ENCODE measurements around the gene TSR3.

Gene TSR3

DNA sequence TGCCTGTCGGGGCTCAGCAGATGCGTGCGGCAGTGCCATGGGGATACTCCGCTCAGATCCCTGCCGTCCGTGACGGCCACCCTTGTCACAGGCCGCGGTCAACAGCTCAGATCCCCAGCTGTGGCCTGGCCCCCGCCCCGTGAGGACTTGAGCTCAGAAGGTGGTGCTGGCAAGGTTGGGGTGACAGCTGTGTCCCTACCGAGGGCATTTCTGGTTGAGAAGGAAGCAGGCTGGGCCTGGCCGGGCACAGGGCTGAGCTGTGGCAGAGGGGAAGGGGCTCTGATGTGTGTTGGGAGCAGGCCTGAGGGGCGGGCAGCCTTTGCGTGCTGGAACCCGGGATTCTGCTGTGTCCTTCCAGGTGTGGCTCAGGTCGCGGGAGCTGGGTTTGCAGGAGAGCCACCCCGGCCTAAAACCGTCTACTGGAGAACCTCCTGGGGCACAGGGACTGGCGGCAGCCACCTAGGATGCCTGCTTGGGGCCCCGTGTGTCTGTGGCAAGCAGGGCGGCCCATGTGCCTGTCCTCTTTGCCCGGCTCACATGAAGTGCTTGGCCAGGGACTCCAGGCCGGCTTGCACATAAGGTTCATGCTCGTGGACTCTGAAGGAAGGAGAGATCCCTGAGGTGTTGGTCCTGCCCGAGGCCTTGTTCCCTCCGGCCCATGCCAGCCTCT lies 37.1 kb downstream of the TSR3 start:
- Histone ChIP-seq H3K27me3 (ENCODE audit: control insufficient read depth, insufficient read depth, low read length) (no peaks in the 10 kb centered on the region), H3K9me3 (ENCODE audit: control insufficient read depth, insufficient read depth, low read length) (no peaks in the 10 kb centered on the region), H3K4me1 (ENCODE audit: control insufficient read depth, insufficient read depth, low read length) (peaks cover 4% of the 10 kb centered on the region; the same call in 1 of the 2 replicates), H3K4me3 (ENCODE audit: low read length) (no peak overlapping the region), H3K27ac (ENCODE audit: low read length) (no peak overlapping the region), H3K36me3 (ENCODE audit: control insufficient read depth, insufficient read depth, low read length) (peaks cover 57% of the 10 kb centered on the region)
- DNase-seq (ENCODE audit: low read depth, low spot score) = no peak
- WGBS (ENCODE audit: insufficient coverage, insufficient read length) = no CpG with 5 or more reads among the region's 28 CpGs

DNA sequence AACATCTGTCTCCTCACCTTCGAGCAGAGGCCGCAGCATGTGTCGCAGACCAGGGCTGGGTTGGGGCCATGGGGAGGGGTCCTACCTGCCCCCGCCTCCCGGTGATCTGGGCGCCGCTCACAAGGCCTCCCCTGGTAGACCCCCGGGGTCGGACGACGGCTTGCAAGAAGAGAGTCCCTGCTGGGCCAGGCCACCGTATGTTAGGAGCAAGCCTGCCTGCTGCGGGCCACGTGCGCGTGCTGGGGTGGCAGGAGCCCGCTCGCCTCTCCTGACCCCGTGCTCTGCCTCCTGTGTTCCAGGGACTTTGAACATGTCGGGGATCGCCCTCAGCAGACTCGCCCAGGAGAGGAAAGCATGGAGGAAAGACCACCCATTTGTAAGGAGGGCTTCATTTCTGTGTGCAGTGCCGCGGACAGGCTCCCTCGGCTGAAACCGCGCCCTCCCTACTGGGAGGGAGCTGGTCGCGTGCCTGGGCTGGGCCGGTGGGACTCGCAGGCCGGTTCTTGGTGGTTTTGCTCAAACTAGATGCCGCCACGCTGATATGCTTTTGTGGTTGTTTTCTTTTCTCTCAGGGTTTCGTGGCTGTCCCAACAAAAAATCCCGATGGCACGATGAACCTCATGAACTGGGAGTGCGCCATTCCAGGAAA lies 37.8 kb downstream of the TSR3 start:
- H3K36me3 ChIP-seq (ENCODE audit: control insufficient read depth, insufficient read depth, low read length) = peaks cover 51% of the 10 kb centered on the region
- no peak overlapping the region for H3K4me3 ChIP-seq (ENCODE audit: low read length)
- H3K27ac ChIP-seq (ENCODE audit: low read length) = no peak overlapping the region
- H3K9me3 ChIP-seq (ENCODE audit: control insufficient read depth, insufficient read depth, low read length) = no peaks in the 10 kb centered on the region
- H3K27me3 ChIP-seq (ENCODE audit: control insufficient read depth, insufficient read depth, low read length) = no peaks in the 10 kb centered on the region
- DNase-seq (ENCODE audit: low read depth, low spot score) = no peak
- peaks cover 4% of the 10 kb centered on the region; the same call in 1 of the 2 replicates for H3K4me1 ChIP-seq (ENCODE audit: control insufficient read depth, insufficient read depth, low read length)
- no CpG with 5 or more reads among the region's 38 CpGs for WGBS (ENCODE audit: insufficient coverage, insufficient read length)

DNA sequence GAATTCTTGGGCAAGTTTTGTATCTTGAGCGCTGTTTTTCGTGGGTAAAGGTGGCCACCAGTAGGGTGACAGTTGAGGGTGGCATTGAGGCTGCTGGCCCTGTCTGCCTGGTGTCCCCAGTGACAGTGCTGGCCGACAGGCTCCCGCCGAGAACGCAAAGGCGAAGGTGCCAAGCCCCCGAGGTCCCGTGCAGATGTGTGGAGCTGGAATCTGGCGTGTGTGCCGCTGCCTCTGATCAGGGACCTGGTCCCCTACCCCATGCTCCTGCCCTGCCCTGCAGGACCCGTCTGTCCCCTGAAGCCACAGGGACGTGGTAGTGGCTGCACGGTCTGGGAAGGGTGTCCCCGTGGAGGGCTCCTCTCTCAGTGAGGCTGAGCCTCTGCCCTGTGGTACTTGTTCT lies 38.8 kb downstream of the TSR3 start:
- H3K27ac ChIP-seq (ENCODE audit: low read length) = no peak overlapping the region
- H3K27me3 ChIP-seq (ENCODE audit: control insufficient read depth, insufficient read depth, low read length) = no peaks in the 10 kb centered on the region
- no peak overlapping the region for H3K4me3 ChIP-seq (ENCODE audit: low read length)
- peaks cover 43% of the 10 kb centered on the region for H3K36me3 ChIP-seq (ENCODE audit: control insufficient read depth, insufficient read depth, low read length)
- no CpG with 5 or more reads among the region's 15 CpGs for WGBS (ENCODE audit: insufficient coverage, insufficient read length)
- H3K9me3 ChIP-seq (ENCODE audit: control insufficient read depth, insufficient read depth, low read length) = no peaks in the 10 kb centered on the region
- no peak for DNase-seq (ENCODE audit: low read depth, low spot score)
- H3K4me1 ChIP-seq (ENCODE audit: control insufficient read depth, insufficient read depth, low read length) = peaks cover 4% of the 10 kb centered on the region; the same call in 1 of the 2 replicates

DNA sequence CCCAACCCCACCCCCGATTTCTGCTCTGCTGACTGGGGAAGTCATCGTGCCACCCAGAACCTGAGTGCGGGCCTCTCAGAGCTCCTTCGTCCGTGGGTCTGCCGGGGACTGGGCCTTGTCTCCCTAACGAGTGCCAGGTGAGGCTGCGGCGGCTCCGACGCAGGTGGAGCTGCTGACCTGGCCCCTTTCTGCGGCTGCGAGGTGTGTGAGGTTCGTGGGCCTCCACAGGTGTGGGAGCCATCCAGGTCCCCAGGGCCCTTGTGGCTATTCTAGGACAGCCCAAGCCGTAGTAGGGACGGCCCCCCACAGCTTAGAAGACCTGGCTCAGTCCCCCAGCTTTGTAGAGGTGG lies 39.2 kb downstream of the TSR3 start:
- Histone ChIP-seq H3K36me3 (ENCODE audit: control insufficient read depth, insufficient read depth, low read length) (peaks cover 39% of the 10 kb centered on the region), H3K4me3 (ENCODE audit: low read length) (no peak overlapping the region), H3K27me3 (ENCODE audit: control insufficient read depth, insufficient read depth, low read length) (no peaks in the 10 kb centered on the region), H3K4me1 (ENCODE audit: control insufficient read depth, insufficient read depth, low read length) (peaks cover 4% of the 10 kb centered on the region; the same call in 1 of the 2 replicates), H3K9me3 (ENCODE audit: control insufficient read depth, insufficient read depth, low read length) (no peaks in the 10 kb centered on the region), H3K27ac (ENCODE audit: low read length) (no peak overlapping the region)
- WGBS (ENCODE audit: insufficient coverage, insufficient read length) = no CpG with 5 or more reads among the region's 16 CpGs
- no peak for DNase-seq (ENCODE audit: low read depth, low spot score)

DNA sequence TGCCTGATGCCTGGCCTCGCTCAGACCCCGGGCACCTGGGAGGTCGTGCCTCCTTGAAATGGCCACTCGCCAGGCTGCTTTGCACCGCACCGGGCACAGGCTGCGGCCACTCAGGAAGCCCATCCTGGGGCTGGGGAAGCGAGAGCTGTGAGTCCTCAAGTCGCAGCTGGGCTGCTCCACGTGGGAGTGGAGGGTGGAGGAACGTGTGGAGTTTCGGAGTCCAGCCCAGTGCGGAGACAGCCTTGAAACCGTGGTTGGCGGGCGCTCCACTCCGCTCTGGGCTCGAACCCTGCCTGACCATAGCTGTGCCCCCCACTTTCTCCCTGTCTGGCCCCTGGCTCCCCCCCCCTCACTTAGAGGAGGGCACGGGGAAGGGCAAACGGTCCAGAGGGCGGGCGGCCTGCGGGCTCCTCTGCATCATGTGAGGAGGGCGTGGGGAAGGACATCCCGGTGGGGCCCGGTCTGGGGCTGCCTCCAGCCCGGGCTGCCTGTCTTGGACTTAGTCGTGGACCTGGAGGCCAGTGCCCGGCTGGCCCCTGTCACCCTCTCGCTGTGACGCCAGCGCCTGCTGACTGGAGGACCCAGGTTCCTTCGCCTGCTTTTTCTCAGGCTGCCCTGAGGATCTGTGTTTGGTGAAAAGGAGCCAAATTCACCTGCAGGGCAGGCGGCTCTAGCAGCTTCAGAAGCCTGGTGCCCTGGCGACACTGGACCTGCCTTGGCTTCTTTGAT lies 39.8 kb downstream of the TSR3 start:
- Histone ChIP-seq H3K27me3 (ENCODE audit: control insufficient read depth, insufficient read depth, low read length) (no peaks in the 10 kb centered on the region), H3K36me3 (ENCODE audit: control insufficient read depth, insufficient read depth, low read length) (peaks cover 35% of the 10 kb centered on the region), H3K4me1 (ENCODE audit: control insufficient read depth, insufficient read depth, low read length) (peaks cover 4% of the 10 kb centered on the region; the same call in 1 of the 2 replicates), H3K9me3 (ENCODE audit: control insufficient read depth, insufficient read depth, low read length) (no peaks in the 10 kb centered on the region), H3K4me3 (ENCODE audit: low read length) (no peak overlapping the region), H3K27ac (ENCODE audit: low read length) (no peak overlapping the region)
- WGBS (ENCODE audit: insufficient coverage, insufficient read length) = no CpG with 5 or more reads among the region's 35 CpGs
- DNase-seq (ENCODE audit: low read depth, low spot score) = no peak

DNA sequence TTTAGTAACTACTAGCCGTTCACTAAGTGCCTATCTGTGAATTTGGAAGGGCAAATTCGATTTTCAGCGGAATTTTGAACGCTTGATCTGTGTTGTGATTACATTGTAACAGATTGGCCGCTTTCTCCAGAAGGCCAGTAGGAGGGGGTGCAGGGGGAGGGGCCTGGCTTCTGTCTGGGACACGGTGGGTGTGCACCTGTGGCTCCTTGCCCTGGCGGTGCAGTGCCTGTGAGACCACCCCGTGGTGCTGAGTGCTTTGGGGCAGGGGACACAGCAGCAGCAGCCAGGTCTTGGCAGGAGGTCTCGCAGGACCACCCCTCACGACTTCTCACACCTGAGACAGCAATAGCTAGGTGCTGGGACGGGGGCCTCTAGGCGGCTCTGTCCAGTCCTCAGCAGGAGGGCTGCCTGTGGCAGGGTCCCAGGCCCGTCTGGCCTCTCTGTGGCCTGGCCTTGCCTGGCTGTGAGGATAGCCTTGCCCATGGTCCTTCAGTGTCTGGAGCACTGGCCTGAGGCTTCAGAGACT lies 40.4 kb downstream of the TSR3 start:
- Histone ChIP-seq H3K27me3 (ENCODE audit: control insufficient read depth, insufficient read depth, low read length) (no peaks in the 10 kb centered on the region), H3K4me1 (ENCODE audit: control insufficient read depth, insufficient read depth, low read length) (peaks cover 4% of the 10 kb centered on the region; the same call in 1 of the 2 replicates), H3K27ac (ENCODE audit: low read length) (no peak overlapping the region), H3K36me3 (ENCODE audit: control insufficient read depth, insufficient read depth, low read length) (peaks cover 33% of the 10 kb centered on the region), H3K4me3 (ENCODE audit: low read length) (peak overlapping the region; percentile 94; the same call in 1 of the 2 replicates), H3K9me3 (ENCODE audit: control insufficient read depth, insufficient read depth, low read length) (no peaks in the 10 kb centered on the region)
- no CpG with 5 or more reads among the region's 13 CpGs for WGBS (ENCODE audit: insufficient coverage, insufficient read length)
- DNase-seq (ENCODE audit: low read depth, low spot score) = no peak

DNA sequence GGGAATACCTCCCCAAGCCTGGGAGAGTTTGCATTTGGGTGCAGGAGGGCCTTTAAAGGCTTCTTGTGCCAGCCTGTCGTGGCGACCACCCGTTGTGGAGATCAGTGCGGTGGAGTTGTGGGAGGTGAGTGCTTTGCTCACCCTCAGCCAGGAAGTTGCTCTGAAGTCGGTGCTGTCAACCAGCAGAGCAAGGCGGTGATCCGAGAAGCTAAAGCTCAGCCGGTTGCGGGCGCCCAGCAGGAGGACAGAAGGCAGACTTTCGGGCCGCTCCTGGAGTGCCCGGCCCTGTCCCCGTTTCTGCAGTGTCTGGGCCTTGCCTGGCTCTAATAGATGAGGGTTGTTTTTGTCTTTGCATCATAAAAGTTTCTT lies 40.9 kb downstream of the TSR3 start:
- DNase-seq (ENCODE audit: low read depth, low spot score) = no peak
- no CpG with 5 or more reads among the region's 14 CpGs for WGBS (ENCODE audit: insufficient coverage, insufficient read length)
- H3K36me3 ChIP-seq (ENCODE audit: control insufficient read depth, insufficient read depth, low read length) = peaks cover 29% of the 10 kb centered on the region

DNA sequence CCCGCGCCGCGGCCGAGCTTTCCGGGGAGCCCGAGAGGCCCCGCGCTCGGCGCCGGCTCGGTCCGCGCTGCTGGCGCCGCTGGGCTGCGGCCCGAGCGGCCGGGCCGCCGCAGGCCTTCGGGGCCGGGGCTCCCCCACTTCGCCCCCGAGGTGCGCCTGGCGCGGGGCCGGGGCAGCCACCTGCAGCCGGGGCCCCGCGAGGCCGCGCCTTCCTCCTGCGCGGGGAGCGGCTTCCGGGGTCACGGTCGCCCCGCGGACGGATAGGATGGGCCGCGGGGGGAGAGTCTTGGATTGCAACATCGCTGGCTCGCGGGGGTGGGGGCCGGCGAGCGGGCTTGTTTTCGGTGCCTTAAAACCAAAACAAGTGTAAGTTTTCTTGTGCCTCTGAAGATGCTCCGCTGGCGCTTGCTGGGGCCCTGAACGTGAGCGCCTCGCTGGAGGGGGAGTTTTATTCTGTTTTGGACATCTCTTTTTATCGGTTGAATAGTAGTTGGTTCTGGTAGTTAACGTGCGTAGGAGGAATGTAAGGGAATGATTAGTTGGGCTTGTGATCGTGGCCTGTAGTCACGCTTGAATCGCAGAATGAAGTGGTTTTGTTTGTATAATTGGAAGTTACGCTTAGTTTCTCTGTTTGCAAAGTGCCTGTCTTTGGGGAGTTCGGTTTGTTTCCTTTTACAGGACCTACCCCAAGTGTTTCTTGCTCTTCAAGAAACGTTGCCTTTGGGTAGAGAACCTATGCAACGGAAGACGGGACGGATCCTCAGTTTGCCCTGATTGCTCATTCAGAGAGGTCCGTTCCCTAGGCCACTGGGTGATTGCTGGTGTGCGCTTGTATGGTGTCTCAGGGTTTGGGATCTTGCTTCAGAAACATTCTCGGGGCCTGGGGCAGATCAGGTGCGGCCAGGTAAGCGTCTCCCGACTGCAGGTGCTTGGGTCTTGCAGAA lies 41.5 kb downstream of the TSR3 start:
- no peaks in the 10 kb centered on the region for H3K9me3 ChIP-seq (ENCODE audit: control insufficient read depth, insufficient read depth, low read length)
- no peak for DNase-seq (ENCODE audit: low read depth, low spot score)
- no peaks in the 10 kb centered on the region for H3K27me3 ChIP-seq (ENCODE audit: control insufficient read depth, insufficient read depth, low read length)
- peak overlapping the region; percentile 94 for H3K4me3 ChIP-seq (ENCODE audit: low read length)
- H3K27ac ChIP-seq (ENCODE audit: low read length) = no peak overlapping the region
- no CpG with 5 or more reads among the region's 77 CpGs for WGBS (ENCODE audit: insufficient coverage, insufficient read length)
- peaks cover 4% of the 10 kb centered on the region; the same call in 1 of the 2 replicates for H3K4me1 ChIP-seq (ENCODE audit: control insufficient read depth, insufficient read depth, low read length)
- peaks cover 22% of the 10 kb centered on the region for H3K36me3 ChIP-seq (ENCODE audit: control insufficient read depth, insufficient read depth, low read length)

More for the DNA sequence above, 40.9 kb downstream of the TSR3 start:
- peaks cover 4% of the 10 kb centered on the region; the same call in 1 of the 2 replicates for H3K4me1 ChIP-seq (ENCODE audit: control insufficient read depth, insufficient read depth, low read length)
- H3K27me3 ChIP-seq (ENCODE audit: control insufficient read depth, insufficient read depth, low read length) = no peaks in the 10 kb centered on the region
- no peak overlapping the region for H3K27ac ChIP-seq (ENCODE audit: low read length)
- no peaks in the 10 kb centered on the region for H3K9me3 ChIP-seq (ENCODE audit: control insufficient read depth, insufficient read depth, low read length)
- H3K4me3 ChIP-seq (ENCODE audit: low read length) = peak overlapping the region; percentile 94; the same call in 1 of the 2 replicates

DNA sequence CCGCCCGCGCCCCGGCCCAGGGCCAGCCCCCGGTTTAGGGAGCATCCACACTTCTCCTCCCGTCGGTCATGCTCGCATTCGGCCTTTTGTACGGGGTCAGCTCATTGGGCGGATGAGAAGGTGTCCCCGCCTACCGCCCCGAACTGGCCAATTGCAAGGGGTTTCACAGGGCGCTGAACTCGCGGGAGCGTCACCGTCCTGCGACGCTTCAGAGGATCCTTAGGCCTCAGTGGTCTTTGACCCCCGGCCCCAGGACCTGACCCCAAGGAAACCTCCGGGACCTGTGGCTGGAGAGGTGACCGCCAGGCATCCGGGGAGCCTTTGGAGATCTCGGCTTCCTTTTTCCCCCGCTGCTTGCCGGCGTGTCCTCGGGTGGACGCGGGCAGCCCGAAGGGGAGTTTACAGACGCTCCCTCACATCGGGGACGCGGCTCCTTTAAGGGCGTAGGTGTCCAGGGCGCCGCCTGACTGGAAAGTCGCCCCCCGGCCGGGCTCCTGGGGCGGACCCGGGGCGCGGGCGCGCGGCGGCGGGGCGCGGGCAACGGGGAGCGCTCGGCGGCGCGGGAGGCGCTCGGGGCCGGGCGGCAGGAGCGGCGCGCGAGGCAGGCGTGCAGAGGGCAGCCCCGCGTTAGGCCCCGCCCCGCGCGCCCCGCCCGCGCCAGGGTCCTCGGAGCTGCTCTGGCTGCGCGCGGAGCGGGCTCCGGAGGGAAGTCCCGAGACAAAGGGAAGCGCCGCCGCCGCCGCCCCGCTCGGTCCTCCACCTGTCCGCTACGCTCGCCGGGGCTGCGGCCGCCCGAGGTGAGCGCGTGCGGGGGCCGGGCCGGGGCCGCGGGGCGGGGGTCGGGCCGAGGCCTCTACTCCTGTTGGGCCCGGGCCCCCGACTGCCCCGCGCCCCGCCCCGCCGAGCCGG lies 42.4 kb downstream of the TSR3 start, which contains the start of gene UBE2I:
TSS of gene UBE2I (plus strand) at position 660 of the 909 bp plus-strand sequence. CDS start 4,395 bp downstream, outside the sequence.
- Histone ChIP-seq H3K27ac (ENCODE audit: low read length) (no peak within 1 kb of the TSS), H3K27me3 (ENCODE audit: control insufficient read depth, insufficient read depth, low read length) (no peaks in the 10 kb centered on the region), H3K9me3 (ENCODE audit: control insufficient read depth, insufficient read depth, low read length) (no peaks in the 10 kb centered on the region), H3K4me1 (ENCODE audit: control insufficient read depth, insufficient read depth, low read length) (peaks cover 4% of the 10 kb centered on the region; the same call in 1 of the 2 replicates), H3K36me3 (ENCODE audit: control insufficient read depth, insufficient read depth, low read length) (peaks cover 13% of the 10 kb centered on the region), H3K4me3 (ENCODE audit: low read length) (peak within 1 kb of the TSS; percentile 94)
- no CpG with 5 or more reads among the region's 117 CpGs for WGBS (ENCODE audit: insufficient coverage, insufficient read length)
- peak; percentile 89 for DNase-seq (ENCODE audit: low read depth, low spot score)
